K562 (cell line): ENCODE data around the gene SLC25A10. TPM values are rescaled to one million over a fixed set of nuclear protein-coding genes. Genes with fewer than 3 reads are reported as not detected.
A peak's percentile ranks its signal among the peaks of the same experiment; 100 is the strongest.

Source experiments
- ATF7 ChIP-seq: fragments of 450-650 bp; IDR thresholded peaks from 2 replicates; pipeline ENCODE4 v1.7.1; 2014; ENCODE audit warnings: mild to moderate bottlenecking, moderate library complexity
- ELF1 ChIP-seq: fragments of 200-800 bp; sonication (Bioruptor generic); IDR thresholded peaks from 2 replicates; pipeline ENCODE4 v1.6.1; 2016; ENCODE audit warnings: missing genetic modification characterization, missing compliant biosample characterization
- JUND ChIP-seq, 2 experiments: IDR thresholded peaks; 2 replicates in 1 of 2; 3 replicates in 1 of 2; pipeline ENCODE4 v1.6.1; 2011; ENCODE audit warnings: borderline replicate concordance in 2 of 2, low read depth in 2 of 2, low read length in 2 of 2, improper control_type of control experiment in 1 of 2, missing biosample characterization in 1 of 2, missing genetic modification characterization in 1 of 2, missing genetic modification reagents in 1 of 2
- MTA1 ChIP-seq: fragments of 450-650 bp; IDR thresholded peaks from 2 replicates; pipeline ENCODE4 v1.6.1; 2017; ENCODE audit warnings: borderline replicate concordance
- NCOA1 ChIP-seq: fragments of 450-650 bp; IDR thresholded peaks from 2 replicates; pipeline ENCODE4 v1.6.1; 2016; ENCODE audit warnings: low read depth
- NRF1 ChIP-seq, 2 experiments: fragments of 450-650 bp; IDR thresholded peaks in 1 of 2; conservative IDR thresholded peaks in 1 of 2; 2 replicates each; pipeline ENCODE4 v1.6.1; 2014; ENCODE audit warnings: mild to moderate bottlenecking in 2 of 2
- SMAD1 ChIP-seq: fragments of 150-350 bp; IDR thresholded peaks from 2 replicates; pipeline ENCODE4 v1.6.1; 2014; ENCODE audit warnings: low read length, low read depth; ENCODE audit not compliant: partially characterized antibody
- ZBTB49 ChIP-seq: sonication (generic); formaldehyde crosslinking; IDR thresholded peaks from 2 replicates; pipeline ENCODE4 v1.8.0; 2022; ENCODE audit warnings: missing genetic modification reagents, mild to moderate bottlenecking, borderline replicate concordance
- ZMIZ1 ChIP-seq, 2 experiments: fragments of 150-350 bp in 1 of 2; IDR thresholded peaks; 2 replicates each; pipeline ENCODE4 v1.6.1; 2012 to 2016; ENCODE audit warnings: low read depth in 2 of 2, low read length in 2 of 2, mild to moderate bottlenecking in 1 of 2, moderate library complexity in 1 of 2
- ZNF507 ChIP-seq: conservative IDR thresholded peaks from 2 replicates; pipeline ENCODE4 v1.6.1; 2017; ENCODE audit warnings: missing genetic modification characterization, missing compliant biosample characterization
- ZNF589 ChIP-seq: fragments of 200-800 bp; sonication (Bioruptor generic); IDR thresholded peaks from 2 replicates; pipeline ENCODE4 v1.6.1; 2016; ENCODE audit warnings: low read depth, missing genetic modification characterization, missing compliant biosample characterization
- polyA plus RNA-seq, 8 experiments: library from polyadenylated mRNA; depleted of rRNA in 4 of 8; stranded (reverse) in 5 of 8; unstranded in 3 of 8; fragments of >200 nt; fragmentation: Nextera tagmentation in 2 of 8; fragmentation: Illumina TruSeq in 1 of 8; extraction: Ambion mirVana in 2 of 8; extraction: Trizol in 1 of 8; gene quantifications; 2 replicates each; pipeline versions ENCODE4 v1.2.1 to v1.2.3, GENCODE V29; 2011 to 2014; ENCODE audit warnings: inconsistent platforms in 1 of 8, missing spikeins in 1 of 8
- total RNA-seq, 7 experiments: library from RNA; depleted of rRNA in 6 of 7; stranded (reverse); fragments of >200 nt in 6 of 7; fragmentation: Illumina TruSeq in 2 of 7; extraction: Trizol in 2 of 7; gene quantifications; 2 replicates each; pipeline versions ENCODE4 v1.2.1 to v1.2.3, GENCODE V29; 2011 to 2021; ENCODE audit warnings: low replicate concordance in 1 of 7
- TF ChIP-seq, protein P1 (sequence below): sonication (generic); formaldehyde crosslinking; IDR thresholded peaks from 2 replicates; pipeline ENCODE4 v1.8.1; 2023; ENCODE audit warnings: mild to moderate bottlenecking, missing genetic modification reagents
- TF ChIP-seq, protein P2 (sequence below), 2 experiments: IDR thresholded peaks in 1 of 2; conservative IDR thresholded peaks in 1 of 2; 2 replicates each; pipeline ENCODE4 v1.6.1; 2016; ENCODE audit warnings: low read depth in 2 of 2, mild to moderate bottlenecking in 1 of 2, missing compliant biosample characterization in 1 of 2, missing genetic modification characterization in 1 of 2, moderate library complexity in 1 of 2

The SLC25A10 gene
- total and polyA plus RNA-seq, 9 of the 15 experiments (the other 6 are each of a cell fraction or from before 2014, with no cell fraction given), result 0.10 to 85.6 (median 34.3) TPM

DNA sequence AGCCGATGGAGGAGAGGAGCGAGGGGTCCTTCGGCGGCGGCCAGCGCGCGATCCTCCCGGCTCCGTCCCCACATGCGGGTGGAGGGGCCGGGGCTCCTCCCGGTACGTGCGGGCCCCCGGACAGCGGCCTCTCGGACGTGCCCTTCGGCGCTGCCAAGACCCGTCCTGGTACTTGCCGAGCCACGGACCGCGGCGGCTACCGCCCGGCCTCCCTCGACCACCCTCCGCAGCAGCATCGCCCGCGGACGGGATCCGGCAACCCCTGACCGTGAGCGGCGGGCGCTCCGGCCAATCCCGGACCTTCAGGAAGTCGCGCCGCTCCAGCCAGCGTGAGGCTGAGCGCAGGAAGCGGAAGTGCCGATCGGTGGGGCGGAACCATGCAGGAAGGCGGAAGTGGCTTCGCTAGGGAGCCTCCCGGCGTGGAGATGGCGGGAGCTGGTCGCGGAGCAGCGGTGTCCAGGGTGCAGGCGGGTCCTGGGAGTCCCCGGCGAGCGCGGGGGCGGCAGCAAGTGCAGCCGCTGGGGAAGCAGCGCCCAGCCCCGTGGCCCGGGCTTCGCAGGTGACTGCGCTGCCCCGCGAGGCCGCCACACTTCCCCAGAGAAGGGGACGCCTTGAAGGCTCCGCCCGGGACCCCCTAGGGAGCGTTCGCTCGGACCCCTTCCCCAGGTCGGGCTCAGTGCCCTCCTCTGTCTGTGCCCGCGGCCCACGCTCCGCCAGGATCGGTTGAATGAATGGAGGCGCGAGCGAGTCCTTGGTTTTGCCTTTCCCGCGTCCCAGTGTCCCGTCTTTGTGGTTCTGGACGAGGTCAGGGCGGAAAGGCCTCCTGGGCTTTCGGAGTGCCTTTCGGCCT, 45.5 kb upstream of the SLC25A10 start, which contains the start of the genes CCDC137 and OXLD1 (continued):
- TF ChIP-seq, protein P1, sequence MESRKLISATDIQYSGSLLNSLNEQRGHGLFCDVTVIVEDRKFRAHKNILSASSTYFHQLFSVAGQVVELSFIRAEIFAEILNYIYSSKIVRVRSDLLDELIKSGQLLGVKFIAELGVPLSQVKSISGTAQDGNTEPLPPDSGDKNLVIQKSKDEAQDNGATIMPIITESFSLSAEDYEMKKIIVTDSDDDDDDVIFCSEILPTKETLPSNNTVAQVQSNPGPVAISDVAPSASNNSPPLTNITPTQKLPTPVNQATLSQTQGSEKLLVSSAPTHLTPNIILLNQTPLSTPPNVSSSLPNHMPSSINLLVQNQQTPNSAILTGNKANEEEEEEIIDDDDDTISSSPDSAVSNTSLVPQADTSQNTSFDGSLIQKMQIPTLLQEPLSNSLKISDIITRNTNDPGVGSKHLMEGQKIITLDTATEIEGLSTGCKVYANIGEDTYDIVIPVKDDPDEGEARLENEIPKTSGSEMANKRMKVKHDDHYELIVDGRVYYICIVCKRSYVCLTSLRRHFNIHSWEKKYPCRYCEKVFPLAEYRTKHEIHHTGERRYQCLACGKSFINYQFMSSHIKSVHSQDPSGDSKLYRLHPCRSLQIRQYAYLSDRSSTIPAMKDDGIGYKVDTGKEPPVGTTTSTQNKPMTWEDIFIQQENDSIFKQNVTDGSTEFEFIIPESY (CRISPR knock-in tag), result no peak
- TF ChIP-seq ZNF507 (tag) (no peak), ATF7 (peak; percentile 65), NCOA1 (no peak), ZMIZ1 (IDR thresholded peaks at IDR 0.05; ENCODE audit: low read depth in 2 of 2, low read length in 2 of 2) (no peak), JUND (IDR thresholded peaks at IDR 0.05; ENCODE audit: borderline replicate concordance, low read depth, low read length) (0 out of 2 replicates have a peak, but pooled peaks have one; percentile 13), JUND (tag; IDR thresholded peaks at IDR 0.05; ENCODE audit: borderline replicate concordance, low read depth, low read length) (no peak), MTA1 (no peak), SMAD1 (peak; percentile 49), NRF1 (conservative IDR thresholded peaks at IDR 0.05 in 1 of 2, IDR thresholded peaks at IDR 0.05 in 1 of 2) (peak; percentile 49 to 70; a peak in 3 of 4 replicates), ZBTB49 (CRISPR knock-in tag) (no peak), ZNF589 (CRISPR knock-in tag) (no peak), ELF1 (peak; percentile 99)
- TF ChIP-seq, protein P2, sequence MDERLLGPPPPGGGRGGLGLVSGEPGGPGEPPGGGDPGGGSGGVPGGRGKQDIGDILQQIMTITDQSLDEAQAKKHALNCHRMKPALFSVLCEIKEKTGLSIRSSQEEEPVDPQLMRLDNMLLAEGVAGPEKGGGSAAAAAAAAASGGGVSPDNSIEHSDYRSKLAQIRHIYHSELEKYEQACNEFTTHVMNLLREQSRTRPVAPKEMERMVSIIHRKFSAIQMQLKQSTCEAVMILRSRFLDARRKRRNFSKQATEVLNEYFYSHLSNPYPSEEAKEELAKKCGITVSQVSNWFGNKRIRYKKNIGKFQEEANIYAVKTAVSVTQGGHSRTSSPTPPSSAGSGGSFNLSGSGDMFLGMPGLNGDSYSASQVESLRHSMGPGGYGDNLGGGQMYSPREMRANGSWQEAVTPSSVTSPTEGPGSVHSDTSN (CRISPR knock-in tag; IDR thresholded peaks at IDR 0.05; ENCODE audit: low read depth), result peak; percentile 99
- TF ChIP-seq, protein P2 (tag; conservative IDR thresholded peaks at IDR 0.05; ENCODE audit: low read depth), result peak; percentile 97
